Measurements from ENCODE around the gene SOX15.
"Not testable (repeated sequence)": the region's sequence is repeated elsewhere in the genome, so short reads cannot be mapped to it uniquely, and the experiment has no call there.

Gene SOX15

DNA sequence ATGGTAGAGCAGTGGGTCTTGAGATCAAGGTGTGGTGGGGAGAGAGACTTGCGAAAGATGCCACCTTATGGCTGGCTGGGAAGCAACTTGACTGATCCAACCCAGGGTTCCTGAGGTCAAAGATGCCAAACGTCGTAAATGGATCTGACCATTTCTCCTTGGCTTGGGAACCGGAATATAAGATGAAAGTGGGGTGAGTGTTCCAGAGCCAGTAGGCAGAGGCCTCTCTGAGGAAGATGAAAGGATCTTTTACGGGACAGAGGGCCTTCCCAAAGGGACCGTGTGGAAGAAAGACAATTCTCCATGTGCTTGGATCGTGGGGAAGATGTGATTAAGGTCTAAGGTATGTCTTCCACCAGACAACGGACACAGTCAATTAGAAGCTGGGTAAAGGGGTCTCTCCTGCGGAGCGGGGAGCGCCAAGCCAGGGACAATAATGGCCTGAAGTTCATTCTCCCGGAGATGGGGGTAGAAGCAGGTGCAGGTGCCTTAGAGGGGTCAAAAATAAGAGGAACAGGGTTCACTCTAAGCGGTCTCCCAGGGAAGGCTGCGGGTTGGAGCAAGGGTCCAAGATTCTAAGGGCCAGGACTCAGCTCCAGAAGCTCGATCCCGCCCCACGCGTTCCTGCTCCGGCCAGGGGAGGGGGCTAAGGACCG lies 24.0 kb upstream of the SOX15 start:
- DNase-seq, result peak in 1 of 42 donors; percentile 5
- intact Hi-C loops (cut with DNase I), result no loop called here

GRCh38 chr17:7612294-7612640 lies 22.4 kb upstream of the SOX15 start:
- intact Hi-C loops (cut with DNase I), result no loop called here
- no peak for DNase-seq

DNA sequence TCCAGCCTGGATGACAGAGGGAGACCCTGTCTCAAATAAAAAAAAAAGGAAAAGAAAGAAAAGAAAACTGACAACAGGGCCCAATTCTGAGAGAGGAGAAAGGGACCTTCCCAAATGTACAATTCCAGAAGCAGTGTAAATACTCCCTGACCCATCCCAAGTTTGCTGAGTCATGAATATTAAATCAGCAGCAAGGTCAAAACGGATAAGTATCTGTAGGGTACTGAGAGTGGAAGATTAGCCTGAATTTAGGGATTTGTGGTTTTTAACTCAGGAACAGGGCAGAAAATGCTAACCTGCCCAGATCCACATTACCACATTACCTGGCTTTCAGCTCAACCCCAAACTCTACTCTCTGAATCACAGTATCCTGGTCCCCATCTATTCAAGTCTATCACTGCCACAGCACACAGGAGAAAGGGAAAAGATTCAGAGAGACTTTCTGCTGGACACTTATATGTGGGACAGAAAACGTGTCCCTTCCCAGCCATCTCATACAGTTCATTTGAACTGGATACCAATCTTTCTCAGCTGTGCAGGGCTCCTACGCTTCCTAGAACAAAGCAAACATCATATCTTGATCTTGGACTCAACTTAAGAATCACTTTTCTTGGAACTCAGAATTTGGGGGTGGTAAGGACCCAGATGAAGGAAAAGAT lies 21.9 kb upstream of the SOX15 start:
- no peak for DNase-seq
- intact Hi-C loops (cut with DNase I), result no loop called here

DNA sequence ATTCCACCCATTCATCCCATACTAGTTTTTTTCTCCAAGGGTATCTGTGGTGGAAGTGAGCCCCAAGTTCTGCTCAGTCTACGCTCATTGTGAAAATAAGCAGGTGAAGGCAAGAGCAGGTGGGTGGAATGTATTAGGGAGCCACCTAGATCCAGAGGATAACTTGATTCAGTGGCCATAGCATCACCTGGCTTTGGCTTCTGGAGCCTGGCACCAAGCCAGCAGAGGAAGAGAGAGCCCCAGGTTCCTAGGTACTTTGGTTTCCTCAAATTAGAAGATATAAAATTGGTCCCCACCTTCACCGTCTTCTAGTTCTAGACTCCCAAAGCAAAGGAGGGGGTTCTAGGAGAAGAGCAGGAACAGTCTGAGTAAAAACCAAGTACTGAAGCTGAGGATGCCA lies 20.7 kb upstream of the SOX15 start:
- intact Hi-C loops (cut with DNase I), result no loop called here
- no peak for DNase-seq

- intact Hi-C loops (cut with DNase I), result no loop called here
- DNase-seq, result no peak
Measured at GRCh38 chr17:7606280-7606679, 16.4 kb upstream of the SOX15 start.

DNA sequence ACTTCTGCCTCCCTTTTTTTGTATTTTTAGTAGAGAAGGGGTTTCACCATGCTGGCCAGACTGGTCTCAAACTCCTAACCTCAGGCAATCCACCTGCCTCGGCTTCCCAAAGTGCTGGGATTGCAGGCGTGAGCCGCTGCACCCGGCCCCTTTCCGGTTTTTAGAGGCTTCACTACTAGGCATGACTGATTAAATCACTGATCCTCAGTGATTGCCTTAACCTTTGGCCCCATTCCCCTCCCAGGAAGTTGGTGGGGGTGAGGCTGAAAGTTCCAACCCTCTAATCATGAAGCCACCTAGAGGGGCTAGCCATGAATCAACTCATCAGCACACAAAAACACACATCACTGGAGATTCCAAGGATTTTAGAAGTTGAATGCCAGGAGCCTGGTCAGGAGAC lies 7.7 kb upstream of the SOX15 start:
- intact Hi-C loops (cut with DNase I); DNase-seq: not testable (repeated sequence)

DNA sequence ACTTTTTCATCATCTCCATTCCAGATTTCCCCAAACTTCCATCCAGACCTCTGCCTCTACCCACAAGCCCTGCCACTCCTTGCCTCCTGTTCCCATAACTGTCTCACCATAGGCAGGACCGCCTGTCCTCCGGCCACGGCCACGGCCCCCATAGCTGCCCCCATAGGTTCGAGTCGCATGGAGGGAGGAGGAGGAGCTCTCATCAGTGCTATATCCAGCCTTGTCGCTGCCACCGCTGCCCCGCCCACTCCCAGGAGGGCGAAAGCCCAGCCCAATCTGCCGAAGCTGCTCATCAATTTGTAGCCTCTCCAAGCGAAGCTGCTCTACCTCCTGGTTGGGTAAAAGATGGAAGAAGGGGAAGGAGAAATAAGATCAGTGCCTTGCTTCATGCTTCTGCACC lies 3.4 kb upstream of the SOX15 start:
- intact Hi-C loops (cut with DNase I), result no loop called here
- no peak for DNase-seq

- DNase-seq, result no peak
- intact Hi-C loops (cut with DNase I), result no loop called here
Measured at GRCh38 chr17:7592422-7593021, 2.6 kb upstream of the SOX15 start.

- intact Hi-C loops (cut with DNase I), result no loop called here
- DNase-seq, result no peak
Measured at GRCh38 chr17:7591596-7591995, 1.7 kb upstream of the SOX15 start.

- intact Hi-C loops (cut with DNase I), result no loop called here
- no peak for DNase-seq
Measured at GRCh38 chr17:7590743-7591142, 849 bp upstream of the SOX15 start.

- intact Hi-C loops (cut with DNase I), result loop anchor here (10.0 kb wide), 1 partner anchor 95 kb away; the partner anchor contains the start of genes TP53 and WRAP53
- peak; percentile 81 to 94 (median 88) for DNase-seq
Measured at GRCh38 chr17:7589204-7589868, 558 bp downstream of the SOX15 start.

DNA sequence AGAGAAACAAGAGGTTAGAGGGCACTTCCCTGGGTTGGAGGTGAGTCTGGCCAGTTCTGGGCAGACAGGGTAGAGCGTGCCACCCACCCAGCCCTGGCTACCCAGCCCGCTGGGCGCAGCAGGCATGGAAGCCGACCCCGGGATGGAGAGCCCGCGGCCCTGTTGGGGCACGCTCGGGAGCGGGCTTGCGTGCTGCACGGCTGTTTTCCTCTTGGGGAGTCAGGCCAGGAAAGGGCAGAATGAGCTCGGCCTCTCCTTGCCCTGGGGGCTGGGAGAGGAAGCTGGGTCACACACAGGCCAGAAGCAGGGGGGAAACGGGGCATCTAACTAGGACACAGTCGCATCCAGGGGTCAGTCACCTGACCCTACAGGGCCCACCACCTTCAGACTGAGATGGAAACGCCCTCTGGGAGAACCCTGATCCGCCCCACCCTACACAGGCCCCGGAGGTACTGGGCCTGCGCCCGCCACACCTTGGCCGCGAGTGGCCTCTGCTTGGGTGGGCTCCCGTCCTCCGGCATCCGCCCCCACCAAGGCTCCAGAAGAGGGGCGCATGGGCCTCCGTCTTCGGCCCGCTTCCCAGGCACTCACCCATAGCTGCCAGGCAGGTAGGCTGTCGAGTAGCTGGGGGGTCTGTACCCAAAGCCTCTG lies 1.2 kb downstream of the SOX15 start:
- intact Hi-C loops (cut with DNase I), result loop anchor here (10.0 kb wide), 1 partner anchor 96 kb away; the partner anchor contains the start of genes TP53 and WRAP53
- DNase-seq, result peak in 4 of 42 donors; percentile 7 to 38 (median 17)

DNA sequence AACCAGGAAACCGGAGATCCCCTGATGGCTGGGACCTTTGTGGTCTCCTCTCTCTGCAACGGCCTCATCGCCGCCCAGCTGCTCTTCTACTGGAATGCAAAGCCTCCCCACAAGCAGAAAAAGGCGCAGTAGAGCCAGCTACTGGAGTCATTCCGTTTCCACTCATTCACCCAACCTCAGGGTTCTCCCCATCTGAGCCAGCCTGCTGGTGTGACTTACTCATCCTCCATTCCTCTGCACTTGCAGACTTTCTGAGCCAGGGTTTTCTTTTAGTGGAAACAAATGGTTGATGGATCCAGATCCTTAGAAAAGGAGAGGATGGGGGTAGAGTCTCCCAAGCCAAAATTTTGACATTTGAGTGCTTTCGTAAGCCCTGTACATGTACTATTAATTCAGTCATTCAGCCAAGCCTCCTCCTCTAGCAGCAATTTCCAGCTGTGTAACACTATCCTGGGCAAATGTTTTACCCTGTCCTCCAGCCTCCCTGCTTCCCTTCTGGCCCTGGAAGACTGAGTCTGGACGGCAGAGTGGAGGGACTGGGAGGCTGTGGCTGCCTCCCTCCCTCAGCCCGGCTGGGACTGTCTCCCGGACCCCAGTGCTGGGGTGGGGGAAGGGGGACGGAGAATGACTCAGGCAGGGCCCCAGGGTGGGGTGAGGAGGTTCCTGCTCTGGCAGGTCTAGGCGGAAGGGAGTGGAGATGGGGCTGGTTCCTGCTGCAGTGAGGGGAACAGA lies 2.3 kb downstream of the SOX15 start:
- intact Hi-C loops (cut with DNase I), result loop anchor here (10.0 kb wide), 1 partner anchor 97 kb away; the partner anchor contains the start of genes TP53 and WRAP53
- DNase-seq, result peak in 5 of 42 donors; percentile 12 to 50 (median 42)

- no peak for DNase-seq
- intact Hi-C loops (cut with DNase I), result loop anchor here (10.0 kb wide), 1 partner anchor 98 kb away; the partner anchor contains the start of genes TP53 and WRAP53
Measured at GRCh38 chr17:7586673-7587419, 3.0 kb downstream of the SOX15 start.

DNA sequence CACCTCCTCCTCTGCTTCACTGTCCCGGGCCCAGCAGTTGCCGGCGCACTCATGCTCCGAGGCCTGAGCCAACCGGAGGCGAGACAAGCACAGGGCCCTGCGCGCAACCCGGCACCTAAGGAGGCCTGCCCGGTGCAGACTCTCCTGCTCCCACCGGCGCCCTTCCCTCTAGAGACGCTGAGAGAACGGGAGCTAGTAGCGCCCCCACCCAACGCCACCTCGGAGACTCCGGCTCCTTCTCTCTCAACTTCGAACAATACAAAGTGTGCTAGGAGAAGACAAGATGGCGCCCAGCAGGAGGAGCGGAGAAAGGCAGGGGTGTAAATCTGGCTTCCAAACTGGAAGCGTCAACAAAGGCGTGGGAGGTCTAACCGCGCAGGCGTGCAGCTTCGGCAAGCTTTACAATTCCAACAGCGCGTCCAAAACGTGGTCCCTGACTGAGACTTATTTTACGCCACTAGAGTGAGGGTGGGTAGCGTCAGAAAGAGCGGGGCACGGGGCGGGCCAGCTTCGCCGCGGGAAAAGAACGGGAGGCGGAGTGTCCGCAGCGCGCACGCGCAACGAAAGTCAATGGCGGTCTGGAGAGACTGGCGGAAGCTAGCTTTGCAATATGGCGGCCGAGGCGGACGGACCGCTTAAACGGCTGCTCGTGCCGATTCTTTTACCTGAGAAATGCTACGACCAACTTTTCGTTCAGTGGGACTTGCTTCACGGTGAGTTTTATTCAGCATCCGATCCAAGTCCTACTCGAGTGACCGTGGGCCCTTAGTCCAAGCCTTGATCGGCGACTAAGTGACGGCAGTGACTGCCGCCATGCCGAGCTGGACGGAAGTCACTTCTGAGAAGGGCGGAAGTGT lies 6.4 kb downstream of the SOX15 start, which contains the start of gene MPDU1:
MPDU1 (plus strand) TSS at position 600 of the 857 bp plus-strand sequence; CDS start at position 611, 11 bp downstream.
- intact Hi-C loops (cut with DNase I), result loop anchor here (10.0 kb wide), 1 partner anchor 101 kb away; the partner anchor contains the start of genes TP53 and WRAP53
- DNase-seq, result peak; percentile 90 to 99 (median 96)

DNA sequence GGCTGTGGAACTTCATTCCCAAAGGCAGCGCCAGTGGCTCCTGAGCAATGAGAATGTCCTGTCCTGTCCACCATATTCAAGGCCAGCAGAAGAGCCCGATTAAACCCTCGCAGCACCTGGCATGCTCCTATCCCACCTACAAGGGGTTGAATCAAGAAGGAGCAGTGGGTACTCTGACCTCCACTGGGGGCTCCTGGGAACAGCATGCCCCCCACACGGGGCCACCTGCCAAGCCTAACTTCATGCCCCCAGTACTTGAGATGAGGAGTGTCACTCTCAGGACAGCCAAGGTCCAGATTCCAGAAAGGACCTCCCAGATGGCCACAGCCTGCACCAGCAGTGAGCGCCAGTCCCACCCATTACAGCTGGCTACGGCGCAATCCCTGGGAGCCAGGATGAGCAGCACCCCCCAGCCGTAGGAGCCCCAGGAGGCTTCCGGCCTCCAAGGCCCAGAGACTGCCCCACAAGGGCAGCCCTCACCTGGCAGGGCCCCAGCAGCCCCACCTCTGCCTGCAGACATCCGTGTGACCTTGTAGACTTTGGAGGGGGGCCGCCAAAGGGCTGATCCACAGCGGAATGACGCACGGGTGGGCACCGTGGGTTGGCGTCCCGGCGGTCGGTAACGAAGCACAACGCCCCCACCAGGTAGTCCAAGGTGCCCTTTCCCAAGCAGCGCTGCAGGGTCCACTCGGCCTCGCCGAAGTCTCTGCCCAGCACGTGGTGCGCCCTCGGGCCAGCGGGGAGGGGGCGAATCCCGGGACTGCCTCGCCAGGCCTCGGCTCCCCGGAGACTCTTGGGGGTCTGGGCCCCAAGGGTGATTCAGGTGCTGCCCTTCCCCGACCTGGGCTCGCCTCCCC lies 7.3 kb downstream of the SOX15 start:
- intact Hi-C loops (cut with DNase I), result loop anchor here (10.0 kb wide), 1 partner anchor 102 kb away; the partner anchor contains the start of genes TP53 and WRAP53
- DNase-seq, result peak in 7 of 42 donors; percentile 12 to 47 (median 33)
